HEK293 (cell line): ENCODE measurements around the gene HK2.

Experiments used
- BCL11A ChIP-seq: fragments of 450-650 bp; formaldehyde crosslinking; IDR thresholded peaks from 2 replicates; pipeline ENCODE4 v1.5.1; 2016; ENCODE audit warnings: low read depth, missing biosample characterization, missing genetic modification characterization
- TF ChIP-seq, protein P1 (sequence below): fragments of 450-650 bp; formaldehyde crosslinking; IDR thresholded peaks from 2 replicates; pipeline ENCODE4 v1.5.1; 2016; ENCODE audit warnings: missing biosample characterization, missing genetic modification characterization

DNA sequence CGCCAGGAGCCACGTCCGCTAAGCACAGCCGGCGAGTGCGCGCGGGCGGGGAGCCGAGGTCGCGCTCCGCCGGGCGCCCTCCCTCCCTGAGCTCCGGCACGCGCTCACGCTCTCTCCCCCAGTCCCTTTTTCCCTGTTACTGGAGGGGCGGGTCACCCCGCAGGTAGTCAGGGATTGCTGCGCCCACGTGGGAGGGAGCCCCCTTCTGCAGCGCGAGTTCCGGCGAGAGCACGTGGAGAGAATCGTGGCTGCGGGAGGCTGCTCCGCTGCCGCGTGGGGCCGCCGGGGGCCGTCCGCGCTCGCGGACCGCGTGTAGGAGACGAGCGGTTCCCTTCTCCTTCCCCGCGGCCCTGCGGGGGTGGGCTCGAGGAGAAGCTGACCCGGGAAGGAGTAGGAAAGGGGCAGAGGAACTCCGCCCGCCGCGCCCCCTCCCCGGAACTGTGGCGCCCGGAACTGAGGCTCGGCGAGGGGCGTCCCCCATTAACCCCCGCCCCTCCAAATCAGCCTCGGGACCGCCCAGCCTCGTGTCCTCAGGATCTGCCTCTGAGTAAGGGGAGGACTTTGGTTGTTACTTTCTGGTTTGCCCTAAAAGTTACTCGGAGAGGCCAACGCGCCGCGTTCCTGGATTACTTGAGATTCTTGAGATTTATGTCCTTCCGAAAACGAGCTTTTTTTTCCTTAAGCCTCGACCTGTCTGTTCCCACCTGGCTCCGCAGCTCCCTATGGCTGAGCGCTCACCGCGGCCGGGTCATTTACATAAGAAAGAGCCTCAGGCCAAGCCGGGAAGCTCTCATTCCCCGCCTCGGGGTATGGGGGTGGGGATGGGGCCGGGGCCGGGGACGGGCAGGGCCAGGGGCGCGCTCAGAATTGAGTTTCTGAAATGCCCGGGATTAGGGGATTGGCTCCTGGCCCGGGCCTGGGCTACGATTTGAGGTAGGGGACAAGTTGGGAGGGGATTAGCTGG is 1.1 kb downstream of the HK2 start:
- TF ChIP-seq, protein P1, sequence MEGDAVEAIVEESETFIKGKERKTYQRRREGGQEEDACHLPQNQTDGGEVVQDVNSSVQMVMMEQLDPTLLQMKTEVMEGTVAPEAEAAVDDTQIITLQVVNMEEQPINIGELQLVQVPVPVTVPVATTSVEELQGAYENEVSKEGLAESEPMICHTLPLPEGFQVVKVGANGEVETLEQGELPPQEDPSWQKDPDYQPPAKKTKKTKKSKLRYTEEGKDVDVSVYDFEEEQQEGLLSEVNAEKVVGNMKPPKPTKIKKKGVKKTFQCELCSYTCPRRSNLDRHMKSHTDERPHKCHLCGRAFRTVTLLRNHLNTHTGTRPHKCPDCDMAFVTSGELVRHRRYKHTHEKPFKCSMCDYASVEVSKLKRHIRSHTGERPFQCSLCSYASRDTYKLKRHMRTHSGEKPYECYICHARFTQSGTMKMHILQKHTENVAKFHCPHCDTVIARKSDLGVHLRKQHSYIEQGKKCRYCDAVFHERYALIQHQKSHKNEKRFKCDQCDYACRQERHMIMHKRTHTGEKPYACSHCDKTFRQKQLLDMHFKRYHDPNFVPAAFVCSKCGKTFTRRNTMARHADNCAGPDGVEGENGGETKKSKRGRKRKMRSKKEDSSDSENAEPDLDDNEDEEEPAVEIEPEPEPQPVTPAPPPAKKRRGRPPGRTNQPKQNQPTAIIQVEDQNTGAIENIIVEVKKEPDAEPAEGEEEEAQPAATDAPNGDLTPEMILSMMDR = 0 out of 2 replicates have a peak, but pooled peaks have one; percentile 18
- no peak for TF ChIP-seq BCL11A (tag by site-specific recombination)
